ENCODE measurements around the gene LAMB1.

- TF ChIP-seq CTCF (IDR thresholded peaks at IDR 0.05), result no peak
- no peak for TF ChIP-seq POLR2A (IDR thresholded peaks at IDR 0.05)
These were observed 78.0 kb downstream of the LAMB1 start for GRCh38 chr7:107924841-107925504.
